HCT116 (cell line): ENCODE results near the gene ALG10B. TPM values are rescaled to one million over a fixed set of nuclear protein-coding genes. Genes with fewer than 3 reads are reported as not detected.

Source experiments
- ATAC-seq: fragments of 200-7000 bp; cut with Tn5 transposase; 2 replicates; pipeline ENCODE4 v1.9.1; 2020; ENCODE audit warnings: mild to moderate bottlenecking, moderate library complexity
- BruUV-seq: library from RNA; stranded (reverse); fragments of 400-500 nt; replicated peaks from 2 replicates; lab custom pipeline; 2021; lab: Mats Ljungman, UMichigan
- CTCF ChIA-PET: fragments of 300-600 bp; sonication (Branson Sonifier 250); formaldehyde crosslinking; loops from one replicate; lab custom pipeline; 2021; ENCODE audit warnings: antibody characterized with exemption; lab: Charles Lee
- POLR2A ChIA-PET: fragments of 300-600, 350-600 bp; sonication (Branson Sonifier 250); formaldehyde crosslinking; loops from one replicate; lab custom pipeline; 2021; ENCODE audit warnings: antibody characterized with exemption; lab: Charles Lee
- RAD21 ChIA-PET, 2 experiments: fragments of 300-600 bp; sonication (Branson Sonifier 250); formaldehyde crosslinking; loops; one replicate each; lab custom pipeline; 2023; ENCODE audit warnings: low total read pairs in 2 of 2; ENCODE audit not compliant: uncharacterized antibody in 2 of 2, unreplicated experiment in 2 of 2, low non-redundant PET in 1 of 2; lab: Charles Lee
- DNase-seq: peaks from one replicate; pipeline ENCODE4 v3.0.0-alpha.2; 2010; ENCODE audit warnings: low read depth, low spot score
- H2AFZ ChIP-seq: fragments of 200-600 bp; shearing (Covaris generic), sonication (generic); 2 replicates; pipeline ENCODE4 v1.6.1; 2017; ENCODE audit warnings: low read depth, mixed run types, mixed read lengths, antibody characterized with exemption, low read length; ENCODE audit not compliant: poor library complexity, severe bottlenecking
- H3K27ac ChIP-seq: 2 replicates; pipeline ENCODE4 v1.5.1; 2012; ENCODE audit warnings: low read depth, low read length
- H3K27me3 ChIP-seq: fragments of 200-600 bp; sonication (generic); 2 replicates; pipeline ENCODE4 v1.6.1; 2016; ENCODE audit warnings: mixed run types, low read length, mixed read lengths; ENCODE audit not compliant: insufficient read depth
- H3K36me3 ChIP-seq, 2 experiments: fragments of 200-500 bp in 1 of 2; fragments of 200-600 bp in 1 of 2; sonication (Bioruptor generic) in 1 of 2; sonication (generic) in 1 of 2; 2 replicates each; pipeline versions ENCODE4 v1.5.1 to v1.6.1; 2014 to 2016; ENCODE audit warnings: low read length in 2 of 2, inconsistent platforms in 1 of 2, mixed read lengths in 1 of 2, mixed run types in 1 of 2; ENCODE audit not compliant: insufficient read depth in 2 of 2, control insufficient read depth in 1 of 2
- H3K4me1 ChIP-seq, 2 experiments: fragments of 200-600 bp in 1 of 2; sonication (generic) in 1 of 2; 2 replicates each; pipeline versions ENCODE4 v1.5.1 to v1.6.1; 2012 to 2017; ENCODE audit warnings: low read length in 2 of 2, inconsistent platforms in 1 of 2, mild to moderate bottlenecking in 1 of 2, mixed read lengths in 1 of 2, mixed run types in 1 of 2, moderate library complexity in 1 of 2; ENCODE audit not compliant: insufficient read depth in 2 of 2, control insufficient read depth in 1 of 2
- H3K4me2 ChIP-seq: fragments of 200-600 bp; sonication (generic); 2 replicates; pipeline ENCODE4 v1.6.1; 2017; ENCODE audit warnings: mixed run types, low read length, mixed read lengths
- H3K4me3 ChIP-seq, 2 experiments: fragments of 200-600 bp in 1 of 2; sonication (generic) in 1 of 2; replicated peaks in 1 of 2; 2 replicates each; pipeline ENCODE4 v1.5.1; 2011 to 2016; ENCODE audit warnings: low read length in 2 of 2, control low read depth in 1 of 2, low read depth in 1 of 2, mild to moderate bottlenecking in 1 of 2, mixed read lengths in 1 of 2, mixed run types in 1 of 2
- H3K79me2 ChIP-seq: fragments of 200-600 bp; sonication (generic); 2 replicates; pipeline ENCODE4 v1.6.1; 2017; ENCODE audit warnings: mild to moderate bottlenecking, mixed run types, low read length, moderate library complexity, mixed read lengths; ENCODE audit not compliant: insufficient read depth
- H3K9ac ChIP-seq: fragments of 200-600 bp; sonication (generic); 2 replicates; pipeline ENCODE4 v1.6.1; 2016; ENCODE audit warnings: low read length, mixed read lengths
- H3K9me2 ChIP-seq: fragments of 200-600 bp; sonication (generic), shearing (Covaris generic); 2 replicates; pipeline ENCODE4 v1.6.1; 2017; ENCODE audit warnings: mixed run types, mild to moderate bottlenecking, moderate library complexity; ENCODE audit not compliant: insufficient read depth
- H3K9me3 ChIP-seq, 2 experiments: fragments of 200-500 bp in 1 of 2; fragments of 200-600 bp in 1 of 2; sonication (Bioruptor generic) in 1 of 2; sonication (generic) in 1 of 2; 2 replicates each; pipeline ENCODE4 v1.6.1; 2014 to 2017; ENCODE audit warnings: low read length in 2 of 2, mixed read lengths in 2 of 2, inconsistent platforms in 1 of 2, low read depth in 1 of 2, mild to moderate bottlenecking in 1 of 2, mixed run types in 1 of 2, moderate library complexity in 1 of 2; ENCODE audit not compliant: control insufficient read depth in 1 of 2, insufficient read depth in 1 of 2
- H4K20me1 ChIP-seq: fragments of 200-600 bp; sonication (generic), shearing (Covaris generic); 2 replicates; pipeline ENCODE4 v1.6.1; 2017; ENCODE audit warnings: mixed run types, mild to moderate bottlenecking, moderate library complexity; ENCODE audit not compliant: insufficient read depth
- CBX3 ChIP-seq: IDR thresholded peaks from 2 replicates; pipeline ENCODE4 v1.6.1; 2012; ENCODE audit warnings: low read depth
- CEBPB ChIP-seq: IDR thresholded peaks from 2 replicates; pipeline ENCODE4 v1.6.1; 2012; ENCODE audit warnings: low read depth
- ELF1 ChIP-seq: IDR thresholded peaks from 2 replicates; pipeline ENCODE4 v1.6.1; 2012; ENCODE audit warnings: low read depth, borderline replicate concordance
- EZH2 ChIP-seq: fragments of 200-600 bp; sonication (generic); IDR thresholded peaks from 2 replicates; pipeline ENCODE4 v1.6.1; 2017; ENCODE audit warnings: antibody characterized with exemption, mixed run types
- FOSL1 ChIP-seq: IDR thresholded peaks from 2 replicates; pipeline ENCODE4 v1.6.1; 2012; ENCODE audit warnings: low read depth
- JUND ChIP-seq: IDR thresholded peaks from 2 replicates; pipeline ENCODE4 v1.6.1; 2012
- POLR2A ChIP-seq: IDR thresholded peaks from 2 replicates; pipeline ENCODE4 v1.7.0; 2011; ENCODE audit warnings: borderline replicate concordance; ENCODE audit not compliant: insufficient read depth, insufficient read length; ENCODE audit errors: extremely low read depth
- SIN3A ChIP-seq: IDR thresholded peaks from 2 replicates; pipeline ENCODE4 v1.6.1; 2012; ENCODE audit warnings: low read depth
- SP1 ChIP-seq: IDR thresholded peaks from 2 replicates; pipeline ENCODE4 v1.6.1; 2012; ENCODE audit warnings: low read depth
- SRF ChIP-seq: IDR thresholded peaks from 2 replicates; pipeline ENCODE4 v1.6.1; 2012; ENCODE audit warnings: low read depth
- intact Hi-C: fragments of 100-400 bp; cut with micrococcal nuclease; formaldehyde crosslinking; loops from 2 replicates; pipeline ENCODE4 v1.10.0; 2022
- total RNA-seq: library from RNA; stranded (reverse); gene quantifications from one replicate; pipeline ENCODE4 v1.2.1, GENCODE V29; 2021; ENCODE audit not compliant: unreplicated experiment
- TF ChIP-seq, protein P1 (sequence below): IDR thresholded peaks from 2 replicates; pipeline ENCODE4 v1.6.1; 2012
- TF ChIP-seq, protein P2 (sequence below): IDR thresholded peaks from 2 replicates; pipeline ENCODE4 v1.6.1; 2011; ENCODE audit warnings: mild to moderate bottlenecking, low read length, moderate library complexity; ENCODE audit not compliant: insufficient replicate concordance; ENCODE audit errors: extremely low read depth

ALG10B gene
- total RNA-seq, 1 experiment from 2014 or later: 9.0 TPM

DNA sequence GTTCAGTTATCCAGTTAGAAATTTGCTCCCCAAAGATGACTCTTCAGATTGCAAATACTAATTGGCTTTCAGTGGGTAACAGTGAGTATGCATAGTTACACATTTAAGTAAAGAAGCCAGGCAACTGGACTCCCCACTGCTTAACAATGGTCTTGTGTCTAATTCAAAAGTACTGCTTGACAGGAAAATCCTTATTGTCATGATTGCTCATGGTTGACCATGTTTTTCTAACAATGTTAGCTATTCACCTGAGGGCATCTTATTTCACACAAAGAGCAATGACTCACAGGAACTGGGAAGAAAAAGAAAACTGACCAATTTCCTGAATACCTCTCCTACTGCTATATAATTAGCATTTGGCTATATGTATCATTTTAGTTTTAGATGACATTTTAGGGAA, 33.7 kb upstream of the ALG10B start:
- no peaks in the 10 kb centered on the region for H4K20me1 ChIP-seq
- H3K9me2 ChIP-seq: no peaks in the 10 kb centered on the region
- H3K79me2 ChIP-seq: no peaks in the 10 kb centered on the region
- ChIA-PET CTCF (no interaction called here), POLR2A (no interaction called here), RAD21 (interaction anchor here in 1 of 2 experiments (0.6 kb wide), 1 partner anchor 152 kb away, joined by 5 read pairs; no protein-coding TSS in a partner anchor)
- ATAC-seq: peak; percentile 90
- H2AFZ ChIP-seq: peak overlapping the region; percentile 60
- H3K27me3 ChIP-seq: no peaks in the 10 kb centered on the region
- H3K9me3 ChIP-seq: no peaks in the 10 kb centered on the region
- no peak overlapping the region for H3K9ac ChIP-seq
- intact Hi-C loops: no loop called here
- BruUV-seq: no TSS peak
- peak overlapping the region; percentile 57 for H3K4me2 ChIP-seq
- H3K27ac ChIP-seq: no peak overlapping the region
- DNase-seq: peak; percentile 84
- TF ChIP-seq FOSL1 (peak; percentile 85), SIN3A (peak; percentile 39; the same call in 1 of the 2 replicates), JUND (peak; percentile 81), SRF (0 out of 2 replicates have a peak, but pooled peaks have one; percentile 18), SP1 (peak; percentile 81), POLR2A (no peak), ELF1 (no peak), CBX3 (peak; percentile 79), EZH2 (no peak), CEBPB (peak; percentile 61; the same call in 1 of the 2 replicates)
- TF ChIP-seq, protein P1, sequence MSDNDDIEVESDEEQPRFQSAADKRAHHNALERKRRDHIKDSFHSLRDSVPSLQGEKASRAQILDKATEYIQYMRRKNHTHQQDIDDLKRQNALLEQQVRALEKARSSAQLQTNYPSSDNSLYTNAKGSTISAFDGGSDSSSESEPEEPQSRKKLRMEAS: peak; percentile 56
- TF ChIP-seq, protein P2, sequence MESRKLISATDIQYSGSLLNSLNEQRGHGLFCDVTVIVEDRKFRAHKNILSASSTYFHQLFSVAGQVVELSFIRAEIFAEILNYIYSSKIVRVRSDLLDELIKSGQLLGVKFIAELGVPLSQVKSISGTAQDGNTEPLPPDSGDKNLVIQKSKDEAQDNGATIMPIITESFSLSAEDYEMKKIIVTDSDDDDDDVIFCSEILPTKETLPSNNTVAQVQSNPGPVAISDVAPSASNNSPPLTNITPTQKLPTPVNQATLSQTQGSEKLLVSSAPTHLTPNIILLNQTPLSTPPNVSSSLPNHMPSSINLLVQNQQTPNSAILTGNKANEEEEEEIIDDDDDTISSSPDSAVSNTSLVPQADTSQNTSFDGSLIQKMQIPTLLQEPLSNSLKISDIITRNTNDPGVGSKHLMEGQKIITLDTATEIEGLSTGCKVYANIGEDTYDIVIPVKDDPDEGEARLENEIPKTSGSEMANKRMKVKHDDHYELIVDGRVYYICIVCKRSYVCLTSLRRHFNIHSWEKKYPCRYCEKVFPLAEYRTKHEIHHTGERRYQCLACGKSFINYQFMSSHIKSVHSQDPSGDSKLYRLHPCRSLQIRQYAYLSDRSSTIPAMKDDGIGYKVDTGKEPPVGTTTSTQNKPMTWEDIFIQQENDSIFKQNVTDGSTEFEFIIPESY: no peak
- 0 out of 4 replicates have a peak overlapping the region, but pooled peaks of 1 of the 2 experiments have one; percentile 8 for H3K4me3 ChIP-seq
- no peaks in the 10 kb centered on the region for H3K36me3 ChIP-seq
- peaks cover 0 to 22% of the 10 kb centered on the region in 2 experiments; a peak in 2 of 4 replicates for H3K4me1 ChIP-seq
